ENCODE data around the gene SLC26A8. TPM values are rescaled to one million over a fixed set of nuclear protein-coding genes. Genes with fewer than 3 reads are reported as not detected.

The SLC26A8 gene
- under 1 TPM in 1 of 2 donors, not detected in 1; 0.25 TPM for total RNA-seq

- H3K9me3 Mint-ChIP-seq: no peaks in the 10 kb centered on the region
- peaks cover 8 to 13% of the 10 kb centered on the region in 2 donors for H3K36me3 Mint-ChIP-seq
- ATAC-seq (no peak), DNase-seq (ENCODE audit: low spot score in 2 of 2) (no peak)
- H3K27ac Mint-ChIP-seq: no peak within 1 kb of the TSS
Measured at GRCh38 chr6:36023996-36024795, at the start of gene SLC26A8. TSS of gene SLC26A8 (minus strand) at chr6:36024641. CDS start at chr6:36019707, 4,934 bp downstream.

GRCh38 chr6:36073587-36073986 lies 49.1 kb upstream of the SLC26A8 start:
- H3K27ac Mint-ChIP-seq: no peak overlapping the region
- no peak for ATAC-seq
- H3K9me3 Mint-ChIP-seq: no peaks in the 10 kb centered on the region
- no peak for DNase-seq (ENCODE audit: low spot score in 2 of 2)
- peaks cover 0 to under 1% of the 10 kb centered on the region in 2 donors for H3K36me3 Mint-ChIP-seq

GRCh38 chr6:36072681-36073080 lies 48.2 kb upstream of the SLC26A8 start:
- no peaks in the 10 kb centered on the region for H3K9me3 Mint-ChIP-seq
- no peak overlapping the region for H3K27ac Mint-ChIP-seq
- no peaks in the 10 kb centered on the region for H3K36me3 Mint-ChIP-seq
- DNase-seq (ENCODE audit: low spot score in 2 of 2) (no peak), ATAC-seq (no peak)

- DNase-seq (ENCODE audit: low spot score in 2 of 2) (no peak), ATAC-seq (no peak)
- Mint-ChIP-seq H3K9me3 (no peaks in the 10 kb centered on the region), H3K27ac (no peak overlapping the region), H3K36me3 (no peaks in the 10 kb centered on the region)
Measured at GRCh38 chr6:36071714-36072113, 47.3 kb upstream of the SLC26A8 start.

GRCh38 chr6:36071281-36071680 lies 46.8 kb upstream of the SLC26A8 start:
- DNase-seq (ENCODE audit: low spot score in 2 of 2) (no peak), ATAC-seq (no peak)
- no peak overlapping the region for H3K27ac Mint-ChIP-seq
- no peaks in the 10 kb centered on the region for H3K36me3 Mint-ChIP-seq
- no peaks in the 10 kb centered on the region for H3K9me3 Mint-ChIP-seq

GRCh38 chr6:36070252-36070651 lies 45.8 kb upstream of the SLC26A8 start:
- ATAC-seq: no peak
- Mint-ChIP-seq H3K9me3 (no peaks in the 10 kb centered on the region), H3K27ac (no peak overlapping the region), H3K36me3 (no peaks in the 10 kb centered on the region)
- DNase-seq (ENCODE audit: low spot score in 2 of 2): no peak

GRCh38 chr6:36069573-36069972 lies 45.1 kb upstream of the SLC26A8 start:
- no peak for DNase-seq (ENCODE audit: low spot score in 2 of 2)
- Mint-ChIP-seq H3K36me3 (no peaks in the 10 kb centered on the region), H3K27ac (no peak overlapping the region), H3K9me3 (no peaks in the 10 kb centered on the region)
- ATAC-seq: no peak

GRCh38 chr6:36068586-36068985 lies 44.1 kb upstream of the SLC26A8 start:
- H3K9me3 Mint-ChIP-seq: no peaks in the 10 kb centered on the region
- no peak overlapping the region for H3K27ac Mint-ChIP-seq
- ATAC-seq (no peak), DNase-seq (ENCODE audit: low spot score in 2 of 2) (no peak)
- no peaks in the 10 kb centered on the region for H3K36me3 Mint-ChIP-seq

GRCh38 chr6:36068012-36068392 lies 43.6 kb upstream of the SLC26A8 start:
- DNase-seq (ENCODE audit: low spot score in 2 of 2): no peak
- Mint-ChIP-seq H3K9me3 (no peaks in the 10 kb centered on the region), H3K36me3 (no peaks in the 10 kb centered on the region), H3K27ac (peak overlapping the region in 1 of 2 donors; percentile 1)
- ATAC-seq: no peak

GRCh38 chr6:36067374-36068011 lies 43.1 kb upstream of the SLC26A8 start:
- Mint-ChIP-seq H3K36me3 (no peaks in the 10 kb centered on the region), H3K27ac (peak overlapping the region in 1 of 2 donors; percentile 1), H3K9me3 (no peaks in the 10 kb centered on the region)
- DNase-seq (ENCODE audit: low spot score in 2 of 2): no peak
- ATAC-seq: peak; percentile 53 to 63

GRCh38 chr6:36066817-36067216 lies 42.4 kb upstream of the SLC26A8 start:
- ATAC-seq (no peak), DNase-seq (ENCODE audit: low spot score in 2 of 2) (no peak)
- no peaks in the 10 kb centered on the region for H3K9me3 Mint-ChIP-seq
- no peaks in the 10 kb centered on the region for H3K36me3 Mint-ChIP-seq
- no peak overlapping the region for H3K27ac Mint-ChIP-seq

GRCh38 chr6:36065916-36066315 lies 41.5 kb upstream of the SLC26A8 start:
- Mint-ChIP-seq H3K9me3 (no peaks in the 10 kb centered on the region), H3K36me3 (no peaks in the 10 kb centered on the region), H3K27ac (no peak overlapping the region)
- ATAC-seq (no peak), DNase-seq (ENCODE audit: low spot score in 2 of 2) (no peak)

GRCh38 chr6:36064770-36065396 lies 40.4 kb upstream of the SLC26A8 start:
- ATAC-seq (peak; percentile 28 to 50), DNase-seq (ENCODE audit: low spot score in 2 of 2) (no peak)
- H3K9me3 Mint-ChIP-seq: no peaks in the 10 kb centered on the region
- peak overlapping the region in 1 of 2 donors; percentile 32 for H3K27ac Mint-ChIP-seq
- H3K36me3 Mint-ChIP-seq: peaks cover 0 to 10% of the 10 kb centered on the region in 2 donors

GRCh38 chr6:36063318-36064060 lies 39.0 kb upstream of the SLC26A8 start:
- no peak for DNase-seq (ENCODE audit: low spot score in 2 of 2)
- Mint-ChIP-seq H3K9me3 (no peaks in the 10 kb centered on the region), H3K36me3 (peaks cover 7 to 18% of the 10 kb centered on the region in 2 donors), H3K27ac (no peak overlapping the region)
- ATAC-seq: no peak

GRCh38 chr6:36062247-36062646 lies 37.8 kb upstream of the SLC26A8 start:
- DNase-seq (ENCODE audit: low spot score in 2 of 2): no peak
- Mint-ChIP-seq H3K9me3 (no peaks in the 10 kb centered on the region), H3K27ac (no peak overlapping the region), H3K36me3 (peaks cover 7 to 18% of the 10 kb centered on the region in 2 donors)
- ATAC-seq: no peak

- H3K36me3 Mint-ChIP-seq: peaks cover 7 to 18% of the 10 kb centered on the region in 2 donors
- DNase-seq (ENCODE audit: low spot score in 2 of 2): no peak
- H3K27ac Mint-ChIP-seq: no peak overlapping the region
- ATAC-seq: no peak
- H3K9me3 Mint-ChIP-seq: no peaks in the 10 kb centered on the region
Measured at GRCh38 chr6:36061236-36061635, 36.8 kb upstream of the SLC26A8 start.

- ATAC-seq: no peak
- H3K27ac Mint-ChIP-seq: no peak overlapping the region
- DNase-seq (ENCODE audit: low spot score in 2 of 2): no peak
- H3K36me3 Mint-ChIP-seq: peaks cover 7 to 18% of the 10 kb centered on the region in 2 donors
- no peaks in the 10 kb centered on the region for H3K9me3 Mint-ChIP-seq
Measured at GRCh38 chr6:36056178-36056577, 31.7 kb upstream of the SLC26A8 start.

Data from activated naive CD4-positive, alpha-beta T cell treated with anti-CD3 and anti-CD28 coated beads, Interleukin-2, amount 50 U/mL, for 72 hours (primary cell).